ENCODE results near the gene DIDO1.

Gene DIDO1

DNA sequence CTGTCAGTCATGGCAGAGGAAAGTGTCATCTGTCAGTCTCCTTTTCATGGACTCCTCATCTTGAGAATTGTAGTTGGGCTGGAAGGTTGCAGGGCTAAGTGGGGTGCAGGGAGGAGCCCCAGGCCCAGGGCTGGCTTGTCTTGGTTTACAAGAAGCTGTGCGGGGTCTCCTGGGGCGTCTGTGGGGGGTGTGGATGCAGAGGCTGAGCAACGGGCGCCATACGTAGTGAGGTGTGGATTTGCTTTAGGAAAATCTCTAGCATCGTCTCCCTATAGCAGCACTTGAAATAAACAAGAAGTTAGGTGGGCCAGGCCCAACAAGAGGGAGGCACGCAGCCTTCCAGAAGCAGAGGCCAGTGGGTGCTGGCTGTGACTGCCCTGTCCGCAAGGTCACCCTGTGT is 24.4 kb upstream of the DIDO1 start:
- ChIA-PET POLR2A (no interaction called here), CTCF (interaction anchor here (1.6 to 6.9 kb wide), 3 partner anchors 12 to 59 kb away, joined by 4 to 33 read pairs (median 16); partner anchors contain the start of gene GID8)
- TF ChIP-seq, protein P1, sequence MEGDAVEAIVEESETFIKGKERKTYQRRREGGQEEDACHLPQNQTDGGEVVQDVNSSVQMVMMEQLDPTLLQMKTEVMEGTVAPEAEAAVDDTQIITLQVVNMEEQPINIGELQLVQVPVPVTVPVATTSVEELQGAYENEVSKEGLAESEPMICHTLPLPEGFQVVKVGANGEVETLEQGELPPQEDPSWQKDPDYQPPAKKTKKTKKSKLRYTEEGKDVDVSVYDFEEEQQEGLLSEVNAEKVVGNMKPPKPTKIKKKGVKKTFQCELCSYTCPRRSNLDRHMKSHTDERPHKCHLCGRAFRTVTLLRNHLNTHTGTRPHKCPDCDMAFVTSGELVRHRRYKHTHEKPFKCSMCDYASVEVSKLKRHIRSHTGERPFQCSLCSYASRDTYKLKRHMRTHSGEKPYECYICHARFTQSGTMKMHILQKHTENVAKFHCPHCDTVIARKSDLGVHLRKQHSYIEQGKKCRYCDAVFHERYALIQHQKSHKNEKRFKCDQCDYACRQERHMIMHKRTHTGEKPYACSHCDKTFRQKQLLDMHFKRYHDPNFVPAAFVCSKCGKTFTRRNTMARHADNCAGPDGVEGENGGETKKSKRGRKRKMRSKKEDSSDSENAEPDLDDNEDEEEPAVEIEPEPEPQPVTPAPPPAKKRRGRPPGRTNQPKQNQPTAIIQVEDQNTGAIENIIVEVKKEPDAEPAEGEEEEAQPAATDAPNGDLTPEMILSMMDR (IDR thresholded peaks at IDR 0.05; ENCODE audit: control extremely low read depth, extremely low read depth, low read depth, missing control alignments) = no peak
- DNase-seq (ENCODE audit: extremely low spot score) = no peak

DNA sequence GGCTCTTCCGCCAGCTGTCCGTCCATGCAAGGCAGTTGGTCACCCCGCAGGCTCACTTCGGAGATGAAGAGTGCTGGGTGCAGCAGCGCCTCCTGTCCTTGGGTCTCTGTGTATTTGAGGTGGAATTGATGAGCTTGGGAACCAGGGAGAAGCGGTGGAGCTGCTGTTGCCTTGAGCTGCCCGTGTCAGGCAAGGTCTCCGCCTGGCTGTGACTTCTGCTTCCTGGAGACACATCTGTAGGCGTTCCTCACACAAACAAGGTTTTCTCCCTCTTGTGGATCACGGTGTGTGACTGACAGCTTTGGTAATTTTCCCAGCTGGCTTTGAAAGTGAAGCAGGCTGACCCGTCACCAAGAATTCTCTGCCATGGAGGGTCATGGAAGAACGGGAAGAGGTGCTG is 23.7 kb upstream of the DIDO1 start:
- DNase-seq (ENCODE audit: extremely low spot score) = no peak
- POLR2A ChIA-PET = no interaction called here
- CTCF ChIA-PET = interaction anchor here (0.8 to 6.9 kb wide), 6 partner anchors 9 to 60 kb away, joined by 3 to 33 read pairs (median 4); partner anchors contain the start of gene GID8
- TF ChIP-seq, protein P1 (IDR thresholded peaks at IDR 0.05; ENCODE audit: control extremely low read depth, extremely low read depth, low read depth, missing control alignments) = no peak

DNA sequence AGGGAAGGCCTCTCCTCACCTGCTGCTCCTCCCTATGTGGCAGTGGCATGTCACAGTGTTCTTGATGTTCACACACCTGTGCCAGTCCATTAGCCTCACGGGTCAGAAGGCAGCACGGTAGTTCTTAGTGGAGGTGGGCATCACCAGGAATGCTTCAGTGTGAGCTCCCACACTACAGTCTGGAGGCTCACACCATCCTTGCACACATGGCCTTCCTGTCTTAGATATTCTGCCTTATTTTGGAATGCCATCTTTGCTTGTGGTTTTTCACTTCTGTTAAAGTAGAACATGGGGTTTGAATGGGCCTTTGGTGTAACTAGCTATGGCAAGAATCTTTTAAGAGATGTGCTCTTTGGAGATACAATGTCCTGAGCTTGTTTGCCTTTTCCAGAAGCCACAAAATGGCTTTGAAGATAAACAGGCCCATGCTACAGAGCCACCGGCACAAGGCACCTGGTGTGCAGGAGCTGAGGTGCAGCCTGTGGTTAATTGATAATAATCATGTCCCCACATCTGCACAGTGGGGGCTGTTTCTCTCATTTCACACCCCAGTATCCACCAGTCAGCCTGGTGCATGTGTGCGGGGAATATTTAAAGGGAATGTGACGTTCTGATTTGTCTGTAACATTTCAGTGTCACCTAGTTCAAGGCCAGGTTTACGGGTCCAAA is 23.0 kb upstream of the DIDO1 start:
- no peak for DNase-seq (ENCODE audit: extremely low spot score)
- ChIA-PET POLR2A (no interaction called here), CTCF (interaction anchor here (0.8 to 6.9 kb wide), 10 partner anchors 8 to 60 kb away, joined by 3 to 33 read pairs (median 5); partner anchors contain the start of gene GID8)
- TF ChIP-seq, protein P1 (IDR thresholded peaks at IDR 0.05; ENCODE audit: control extremely low read depth, extremely low read depth, low read depth, missing control alignments) = no peak

DNA sequence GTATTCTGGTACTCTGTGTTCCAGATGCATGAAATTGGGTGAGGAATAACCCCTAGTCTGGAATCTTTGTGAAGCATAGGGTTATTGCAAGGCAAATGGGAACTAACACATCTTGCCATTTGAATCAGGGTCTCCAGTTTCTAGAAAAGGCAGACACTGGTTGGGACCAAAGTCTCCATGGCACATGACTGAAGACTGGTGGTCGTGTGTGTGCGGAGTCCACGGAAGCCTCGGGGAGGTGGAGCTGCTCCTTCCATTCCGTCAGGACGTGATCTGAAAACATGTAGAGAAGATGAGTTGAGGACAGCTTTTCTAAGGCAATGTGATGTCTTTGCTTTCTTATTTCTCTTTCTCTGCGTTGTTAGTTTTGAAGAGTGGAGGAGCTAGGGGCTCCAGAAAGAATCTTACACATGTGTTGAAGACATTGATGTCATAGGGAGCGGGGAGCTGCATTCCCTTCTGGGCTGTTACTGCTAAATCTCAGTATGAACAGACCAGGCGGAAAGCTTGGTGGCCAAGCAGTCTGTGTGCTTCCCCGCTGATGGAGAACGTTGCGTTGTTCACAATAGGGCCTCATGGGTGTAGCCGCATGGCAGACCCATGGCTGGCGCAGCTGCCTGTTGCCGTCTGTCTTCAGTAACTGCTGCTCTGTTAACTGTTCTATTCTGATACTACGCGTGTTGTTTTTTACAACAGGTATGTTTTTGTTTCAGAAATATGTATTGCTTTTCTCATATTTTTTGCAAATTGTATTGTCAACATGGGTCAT is 21.4 kb upstream of the DIDO1 start:
- no peak for DNase-seq (ENCODE audit: extremely low spot score)
- CTCF ChIA-PET = interaction anchor here (1.6 to 3.3 kb wide), 4 partner anchors 9 to 61 kb away, joined by 4 to 16 read pairs (median 8); partner anchors contain the start of gene GID8
- TF ChIP-seq, protein P1 (IDR thresholded peaks at IDR 0.05; ENCODE audit: control extremely low read depth, extremely low read depth, low read depth, missing control alignments) = no peak
- POLR2A ChIA-PET = no interaction called here

DNA sequence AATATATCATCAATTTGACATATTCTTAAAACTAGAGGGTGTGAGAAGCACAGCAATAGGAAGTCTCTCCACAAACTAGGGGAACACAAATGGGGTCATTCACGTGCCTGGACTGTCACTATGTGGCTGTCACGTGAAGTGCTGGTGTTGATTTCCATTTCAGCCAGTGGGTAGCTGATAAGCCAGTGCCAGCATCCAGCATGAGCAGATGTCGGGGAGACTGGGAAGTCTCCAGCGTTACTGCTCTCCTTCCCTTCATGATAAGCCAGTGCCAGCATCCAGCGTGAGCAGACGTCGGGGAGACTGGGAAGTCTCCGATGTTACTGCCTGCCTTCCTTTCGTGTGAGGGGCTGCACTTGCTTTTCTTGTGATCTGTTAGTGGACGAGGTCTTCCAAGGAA is 20.6 kb upstream of the DIDO1 start:
- TF ChIP-seq, protein P1 (IDR thresholded peaks at IDR 0.05; ENCODE audit: control extremely low read depth, extremely low read depth, low read depth, missing control alignments) = no peak
- POLR2A ChIA-PET = no interaction called here
- DNase-seq (ENCODE audit: extremely low spot score) = no peak
- CTCF ChIA-PET = no interaction called here

DNA sequence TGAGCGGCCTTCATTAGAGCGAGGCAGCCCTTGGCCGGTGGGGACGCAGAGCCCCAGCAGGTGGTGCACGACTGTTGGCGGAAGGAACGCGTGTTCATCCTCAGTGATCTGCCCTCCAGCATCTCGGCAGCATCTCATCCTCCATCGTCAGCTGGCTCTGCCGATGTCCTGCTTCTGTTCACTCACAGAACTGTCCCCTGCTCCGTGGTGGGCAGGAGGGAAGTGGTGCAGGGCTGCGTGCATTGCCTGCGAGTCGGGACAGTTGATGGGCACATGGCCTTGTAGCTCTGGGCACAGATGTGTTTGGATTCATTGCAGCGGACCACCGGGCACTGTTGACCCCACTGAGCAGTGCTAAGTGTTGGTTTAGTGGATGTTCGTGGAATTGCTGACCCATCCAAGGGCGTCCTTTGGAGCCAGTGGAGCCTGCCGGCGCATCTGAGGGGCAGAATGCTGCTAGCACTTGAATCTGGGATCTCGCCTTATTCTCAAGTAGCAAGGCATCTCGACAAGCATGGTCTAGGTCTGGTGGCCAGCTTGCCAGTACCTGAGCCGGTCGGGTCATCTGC is 19.6 kb upstream of the DIDO1 start:
- TF ChIP-seq, protein P1 (IDR thresholded peaks at IDR 0.05; ENCODE audit: control extremely low read depth, extremely low read depth, low read depth, missing control alignments) = no peak
- POLR2A ChIA-PET = interaction anchor here (0.5 kb wide), 1 partner anchor 65 kb away, joined by 6 read pairs; no protein-coding TSS in a partner anchor
- CTCF ChIA-PET = no interaction called here
- no peak for DNase-seq (ENCODE audit: extremely low spot score)
